ENCODE measurements around the gene ZBTB32.
"Not testable (repeated sequence)": the region's sequence is repeated elsewhere in the genome, so short reads cannot be mapped to it uniquely, and the experiment has no call there.

DNA sequence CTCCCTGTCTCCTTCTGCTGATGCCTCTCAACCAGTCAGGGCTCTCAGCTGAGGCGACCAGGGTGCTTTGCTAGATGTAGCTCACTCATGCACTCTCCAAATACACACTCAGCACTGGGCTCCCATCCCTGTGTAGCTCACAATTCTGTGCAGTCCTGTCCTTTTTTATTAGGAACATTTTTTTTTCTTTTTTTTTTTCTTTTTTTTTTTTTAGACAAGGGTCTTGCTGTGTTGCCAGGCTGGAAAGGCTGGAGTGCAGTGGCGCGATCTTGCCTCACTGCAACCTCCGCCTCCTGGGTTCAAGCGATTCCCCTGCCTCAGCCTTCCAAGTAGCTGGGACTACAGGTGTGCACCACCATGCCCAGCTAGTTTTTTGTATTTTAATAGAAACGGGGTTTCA is 49.5 kb upstream of the ZBTB32 start:
- TF ChIP-seq CTCF (IDR thresholded peaks at IDR 0.05); ZBTB33 (IDR thresholded peaks at IDR 0.05; ENCODE audit: borderline replicate concordance, low read depth); MXI1 (IDR thresholded peaks at IDR 0.05; ENCODE audit: low read depth, low read length); POLR2AphosphoS5 (IDR thresholded peaks at IDR 0.05; ENCODE audit: low read depth, low read length); SMC3 (IDR thresholded peaks at IDR 0.05; ENCODE audit: low read depth, low read length); SIN3A (IDR thresholded peaks at IDR 0.05; ENCODE audit: borderline replicate concordance, low read depth, low read length): not testable (repeated sequence)
- TF ChIP-seq, protein P1, sequence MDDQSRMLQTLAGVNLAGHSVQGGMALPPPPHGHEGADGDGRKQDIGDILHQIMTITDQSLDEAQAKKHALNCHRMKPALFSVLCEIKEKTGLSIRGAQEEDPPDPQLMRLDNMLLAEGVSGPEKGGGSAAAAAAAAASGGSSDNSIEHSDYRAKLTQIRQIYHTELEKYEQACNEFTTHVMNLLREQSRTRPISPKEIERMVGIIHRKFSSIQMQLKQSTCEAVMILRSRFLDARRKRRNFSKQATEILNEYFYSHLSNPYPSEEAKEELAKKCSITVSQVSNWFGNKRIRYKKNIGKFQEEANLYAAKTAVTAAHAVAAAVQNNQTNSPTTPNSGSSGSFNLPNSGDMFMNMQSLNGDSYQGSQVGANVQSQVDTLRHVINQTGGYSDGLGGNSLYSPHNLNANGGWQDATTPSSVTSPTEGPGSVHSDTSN (IDR thresholded peaks at IDR 0.05), result not testable (repeated sequence)
- TF ChIP-seq, protein P2, sequence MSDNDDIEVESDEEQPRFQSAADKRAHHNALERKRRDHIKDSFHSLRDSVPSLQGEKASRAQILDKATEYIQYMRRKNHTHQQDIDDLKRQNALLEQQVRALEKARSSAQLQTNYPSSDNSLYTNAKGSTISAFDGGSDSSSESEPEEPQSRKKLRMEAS (IDR thresholded peaks at IDR 0.05; ENCODE audit: low read depth), result not testable (repeated sequence)
